ENCODE results near the gene TBL2. TPM values are rescaled to one million over a fixed set of nuclear protein-coding genes. Genes with fewer than 3 reads are reported as not detected.
A peak's percentile ranks its signal among the peaks of the same experiment; 100 is the strongest.
"Not testable (repeated sequence)": the region's sequence is repeated elsewhere in the genome, so short reads cannot be mapped to it uniquely, and the experiment has no call there.

TBL2 gene
- total RNA-seq, 1 donor from 2014 or later: 23.8 TPM

- Mint-ChIP-seq H3K9me3 (ENCODE audit: unreplicated experiment) (peaks cover 5% of the 10 kb centered on the region), H3K27me3 (ENCODE audit: unreplicated experiment) (peaks cover 3% of the 10 kb centered on the region), H3K27ac (ENCODE audit: unreplicated experiment) (peak overlapping the region; percentile 40), H3K4me1 (ENCODE audit: low read depth, unreplicated experiment) (peaks cover 10% of the 10 kb centered on the region), H3K36me3 (ENCODE audit: unreplicated experiment) (peaks cover under 1% of the 10 kb centered on the region), H3K4me3 (ENCODE audit: unreplicated experiment) (no peak overlapping the region)
- TF ChIP-seq CTCF (IDR thresholded peaks at IDR 0.05; ENCODE audit: partially characterized antibody, unreplicated experiment): no peak
- DNase-seq: no peak
Measured at GRCh38 chr7:73526896-73527821, 51.2 kb downstream of the TBL2 start.

- H3K27ac Mint-ChIP-seq (ENCODE audit: unreplicated experiment); H3K4me3 Mint-ChIP-seq (ENCODE audit: unreplicated experiment); DNase-seq; H3K36me3 Mint-ChIP-seq (ENCODE audit: unreplicated experiment); H3K27me3 Mint-ChIP-seq (ENCODE audit: unreplicated experiment); H3K9me3 Mint-ChIP-seq (ENCODE audit: unreplicated experiment): not testable (repeated sequence)
- peaks cover 10% of the 10 kb centered on the region for H3K4me1 Mint-ChIP-seq (ENCODE audit: low read depth, unreplicated experiment)
Measured at GRCh38 chr7:73526158-73526494, 52.3 kb downstream of the TBL2 start.

GRCh38 chr7:73522105-73522872, 56.1 kb downstream of the TBL2 start, which contains the start of gene BAZ1B:
Gene BAZ1B (minus strand): TSS chr7:73522293. CDS start chr7:73521933, 360 bp downstream.
- Mint-ChIP-seq H3K4me3 (ENCODE audit: unreplicated experiment) (peak within 1 kb of the TSS; percentile 100), H3K27me3 (ENCODE audit: unreplicated experiment) (peaks cover 10% of the 10 kb centered on the region), H3K4me1 (ENCODE audit: low read depth, unreplicated experiment) (peaks cover 23% of the 10 kb centered on the region), H3K9me3 (ENCODE audit: unreplicated experiment) (peaks cover 12% of the 10 kb centered on the region), H3K36me3 (ENCODE audit: unreplicated experiment) (no peaks in the 10 kb centered on the region), H3K27ac (ENCODE audit: unreplicated experiment) (peak within 1 kb of the TSS; percentile 100)
- peak; percentile 98 for DNase-seq
- TF ChIP-seq CTCF (IDR thresholded peaks at IDR 0.05; ENCODE audit: partially characterized antibody, unreplicated experiment): no peak

- Mint-ChIP-seq H3K9me3 (ENCODE audit: unreplicated experiment) (peaks cover 14% of the 10 kb centered on the region), H3K4me3 (ENCODE audit: unreplicated experiment) (no peak overlapping the region), H3K4me1 (ENCODE audit: low read depth, unreplicated experiment) (peaks cover 18% of the 10 kb centered on the region), H3K27me3 (ENCODE audit: unreplicated experiment) (peaks cover 10% of the 10 kb centered on the region), H3K36me3 (ENCODE audit: unreplicated experiment) (no peaks in the 10 kb centered on the region), H3K27ac (ENCODE audit: unreplicated experiment) (no peak overlapping the region)
- no peak for TF ChIP-seq CTCF (IDR thresholded peaks at IDR 0.05; ENCODE audit: partially characterized antibody, unreplicated experiment)
- DNase-seq: peak; percentile 63
Measured at GRCh38 chr7:73521636-73522104, 56.7 kb downstream of the TBL2 start.

- peaks cover 14% of the 10 kb centered on the region for H3K9me3 Mint-ChIP-seq (ENCODE audit: unreplicated experiment)
- H3K27ac Mint-ChIP-seq (ENCODE audit: unreplicated experiment): peak overlapping the region; percentile 94
- DNase-seq: peak; percentile 37
- peaks cover 18% of the 10 kb centered on the region for H3K4me1 Mint-ChIP-seq (ENCODE audit: low read depth, unreplicated experiment)
- no peaks in the 10 kb centered on the region for H3K36me3 Mint-ChIP-seq (ENCODE audit: unreplicated experiment)
- no peak for TF ChIP-seq CTCF (IDR thresholded peaks at IDR 0.05; ENCODE audit: partially characterized antibody, unreplicated experiment)
- peaks cover 10% of the 10 kb centered on the region for H3K27me3 Mint-ChIP-seq (ENCODE audit: unreplicated experiment)
- H3K4me3 Mint-ChIP-seq (ENCODE audit: unreplicated experiment): peak overlapping the region; percentile 100
Measured at GRCh38 chr7:73520673-73521635, 57.4 kb downstream of the TBL2 start.
